OCI-LY1 (cell line): ENCODE results near the gene SSR2.

ENCODE experiments used
- CTCF ChIP-seq: fragments of 200-600 bp; sonication (generic), shearing (Covaris generic); IDR thresholded peaks from 2 replicates; pipeline ENCODE4 v1.5.1; 2017; ENCODE audit warnings: mild to moderate bottlenecking, antibody characterized with exemption, low read length, moderate library complexity, mixed read lengths
- EZH2 ChIP-seq: fragments of 200-600 bp; sonication (generic), shearing (Covaris generic); IDR thresholded peaks from 2 replicates; pipeline ENCODE4 v1.8.0; 2017; ENCODE audit warnings: borderline replicate concordance, mixed run types, mild to moderate bottlenecking, antibody characterized with exemption, low read length, moderate library complexity, mixed read lengths

- TF ChIP-seq CTCF = no peak
- no peak for TF ChIP-seq EZH2
These were observed 43.2 kb upstream of the SSR2 start for GRCh38 chr1:156063997-156064285.
